Fibroblast of skin of right quadriceps (primary cell): ENCODE measurements around the gene SCGB1C2.

Experiments
- DNase-seq: peaks from one replicate; pipeline ENCODE4 v3.0.0-alpha.2; 2013

SCGB1C2 gene

GRCh38 chr17:173166-173911, 36.0 kb downstream of the SCGB1C2 start:
- DNase-seq: no peak

- no peak for DNase-seq
Observed at GRCh38 chr17:177155-177554, 39.8 kb downstream of the SCGB1C2 start.

GRCh38 chr17:177762-178161, 40.4 kb downstream of the SCGB1C2 start:
- DNase-seq: no peak

GRCh38 chr17:178292-179065, 41.1 kb downstream of the SCGB1C2 start:
- no peak for DNase-seq

- no peak for DNase-seq
Observed at GRCh38 chr17:179066-179432, 41.7 kb downstream of the SCGB1C2 start.

- DNase-seq: no peak
Observed at GRCh38 chr17:179781-180380, 42.5 kb downstream of the SCGB1C2 start.

- DNase-seq: no peak
Observed at GRCh38 chr17:180381-181244, 43.2 kb downstream of the SCGB1C2 start.

GRCh38 chr17:181245-182049, 44.1 kb downstream of the SCGB1C2 start, which contains the start of gene DOC2B:
Gene DOC2B (minus strand): TSS chr17:181650. CDS start chr17:181479, 171 bp downstream.
- DNase-seq: no peak

GRCh38 chr17:182050-182751, 44.8 kb downstream of the SCGB1C2 start:
- no peak for DNase-seq

- no peak for DNase-seq
Observed at GRCh38 chr17:183021-183420, 45.7 kb downstream of the SCGB1C2 start.

- no peak for DNase-seq
Observed at GRCh38 chr17:185445-186138, 48.2 kb downstream of the SCGB1C2 start.

- DNase-seq: no peak
Observed at GRCh38 chr17:187130-187529, 49.8 kb downstream of the SCGB1C2 start.
